AG04450 (cell line): ENCODE measurements around the gene STX10. TPM values are rescaled to one million over a fixed set of nuclear protein-coding genes. Genes with fewer than 3 reads are reported as not detected.

Experiments used
- CTCF ChIA-PET: fragments of 300-600, 350-600 bp; formaldehyde crosslinking; extraction: SDS; loops from one replicate; lab custom pipeline; 2022; ENCODE audit warnings: antibody characterized with exemption, inconsistent platforms; lab: Charles Lee
- POLR2A ChIA-PET: fragments of 350-600 bp; formaldehyde crosslinking; extraction: SDS; loops from one replicate; lab custom pipeline; 2021; ENCODE audit warnings: antibody characterized with exemption, inconsistent platforms; lab: Yijun Ruan, JAX
- DNase-seq: peaks from one replicate; pipeline ENCODE4 v3.0.0-alpha.2; 2011; ENCODE audit warnings: low read depth, low spot score
- H3K27ac ChIP-seq: one replicate; pipeline ENCODE4 v1.5.1; 2012; ENCODE audit warnings: low read depth, low read length, control low read depth
- H3K27me3 ChIP-seq: one replicate; pipeline ENCODE4 v1.6.0; 2012; ENCODE audit warnings: low read length; ENCODE audit not compliant: control insufficient read depth, insufficient read depth
- H3K4me3 ChIP-seq: 2 replicates; pipeline ENCODE4 v1.5.1; 2011; ENCODE audit warnings: mild to moderate bottlenecking, low read depth, low read length, control low read depth
- H3K9me3 ChIP-seq: 2 replicates; pipeline ENCODE4 v1.5.1; 2012; ENCODE audit warnings: low read length; ENCODE audit not compliant: control insufficient read depth, insufficient read depth
- CTCF ChIP-seq: IDR thresholded peaks from 2 replicates; pipeline ENCODE4 v1.5.1; 2011; ENCODE audit warnings: low read depth, low read length, control low read depth, inconsistent platforms
- polyA plus RNA-seq: library from polyadenylated mRNA; depleted of rRNA; stranded (reverse); fragments of >200 nt; gene quantifications from 2 replicates; pipeline ENCODE4 v1.2.3, GENCODE V29; 2011

Gene STX10
- polyA plus RNA-seq, 1 experiment: 47.9 TPM

DNA sequence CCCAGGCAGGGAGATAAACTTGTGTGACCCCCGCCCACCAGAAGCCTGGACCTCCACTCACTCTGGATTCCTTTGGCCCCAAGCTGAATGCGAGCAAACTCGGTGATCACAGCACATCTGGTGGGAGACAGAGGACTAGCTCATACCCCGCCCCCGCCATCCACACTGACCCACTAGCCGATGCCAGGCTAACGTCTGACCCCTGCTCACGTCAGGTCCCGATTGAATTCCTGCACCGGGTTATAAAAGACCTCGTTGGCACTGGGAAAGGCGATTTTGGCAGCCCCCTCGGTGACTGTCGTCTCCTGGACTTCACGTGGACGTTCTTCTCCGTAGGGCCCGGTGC, 34.3 kb downstream of the STX10 start:
- POLR2A ChIA-PET: interaction anchor here (0.7 kb wide), 1 partner anchor 11 kb away, joined by 4 read pairs; no protein-coding TSS in a partner anchor
- Histone ChIP-seq H3K27ac (peak overlapping the region; percentile 82), H3K4me3 (peak overlapping the region; percentile 98), H3K27me3 (no peaks in the 10 kb centered on the region), H3K9me3 (peaks cover 4% of the 10 kb centered on the region; the same call in 1 of the 2 replicates)
- DNase-seq: no peak
- TF ChIP-seq CTCF: no peak
- CTCF ChIA-PET: interaction anchor here (0.6 to 1.7 kb wide), 3 partner anchors 138 to 151 kb away, joined by 3 to 9 read pairs (median 3); no protein-coding TSS in a partner anchor

GRCh38 chr19:13112555-13112954, 37.6 kb downstream of the STX10 start:
- Histone ChIP-seq H3K27me3 (no peaks in the 10 kb centered on the region), H3K4me3 (no peak overlapping the region), H3K9me3 (peaks cover 4% of the 10 kb centered on the region; the same call in 1 of the 2 replicates), H3K27ac (no peak overlapping the region)
- POLR2A ChIA-PET: no interaction called here
- CTCF ChIA-PET: no interaction called here
- TF ChIP-seq CTCF: no peak
- no peak for DNase-seq

GRCh38 chr19:13110099-13110610, 40.0 kb downstream of the STX10 start:
- ChIA-PET CTCF (interaction anchor here (0.6 to 1.2 kb wide), 2 partner anchors 133 to 478 kb away, joined by 3 to 5 read pairs; no protein-coding TSS in a partner anchor), POLR2A (no interaction called here)
- no peaks in the 10 kb centered on the region for H3K27me3 ChIP-seq
- no peak for TF ChIP-seq CTCF
- no peak for DNase-seq
- no peak overlapping the region for H3K4me3 ChIP-seq
- no peak overlapping the region for H3K27ac ChIP-seq
- H3K9me3 ChIP-seq: no peaks in the 10 kb centered on the region

GRCh38 chr19:13109361-13110098, 40.6 kb downstream of the STX10 start:
- ChIA-PET CTCF (interaction anchor here (0.7 to 1.6 kb wide), 4 partner anchors 42 to 144 kb away, joined by 3 to 8 read pairs (median 6); no protein-coding TSS in a partner anchor), POLR2A (interaction anchor here (0.7 kb wide), 1 partner anchor 17 kb away, joined by 7 read pairs; no protein-coding TSS in a partner anchor)
- no peak overlapping the region for H3K4me3 ChIP-seq
- no peaks in the 10 kb centered on the region for H3K9me3 ChIP-seq
- no peak for TF ChIP-seq CTCF
- H3K27me3 ChIP-seq: no peaks in the 10 kb centered on the region
- DNase-seq: no peak
- H3K27ac ChIP-seq: no peak overlapping the region
